GM21447 (cell line): ENCODE measurements around the gene TRIM40.
"Not testable (repeated sequence)": the region's sequence is repeated elsewhere in the genome, so short reads cannot be mapped to it uniquely, and the experiment has no call there.

Experiments
- ATAC-seq: cut with Tn5 transposase; IDR thresholded peaks from one replicate; pipeline ENCODE4 v1.9.1; 2021; ENCODE audit not compliant: unreplicated experiment

TRIM40 gene

DNA sequence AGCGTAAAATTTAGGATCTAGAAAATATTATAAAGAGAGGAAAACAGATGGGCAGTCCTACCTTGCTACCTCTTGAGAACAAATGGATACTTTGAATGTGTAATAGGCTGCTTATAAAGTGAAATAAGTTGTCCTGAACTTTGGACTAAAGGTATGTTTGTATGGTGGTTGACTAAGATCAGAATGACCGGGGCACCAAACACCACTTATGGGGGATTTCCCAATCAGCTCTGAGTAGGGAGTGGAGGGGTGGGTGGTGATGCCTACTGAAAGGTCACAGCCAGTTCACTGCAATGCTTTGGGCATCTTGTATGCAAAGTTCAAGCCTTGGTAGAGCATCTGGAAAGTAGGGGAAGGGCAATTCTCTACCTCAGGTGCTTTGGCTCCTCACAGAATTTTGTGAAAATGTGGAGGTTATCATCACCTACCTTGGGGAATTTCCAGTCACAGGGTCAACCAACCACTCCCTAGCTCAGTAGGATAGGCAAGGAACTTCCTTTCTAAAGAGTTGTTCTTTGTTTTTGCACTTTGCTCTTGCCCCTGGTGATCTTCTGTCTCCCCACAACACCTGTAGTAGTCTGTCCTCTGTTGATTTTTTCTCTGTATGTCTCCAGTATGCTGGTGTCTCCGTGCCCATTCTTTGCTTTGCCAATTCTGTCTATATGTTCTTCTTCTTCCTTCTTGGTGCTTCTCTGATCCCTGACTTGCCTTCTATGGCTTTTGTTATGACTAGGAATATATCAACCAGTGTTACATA lies 22.8 kb upstream of the TRIM40 start, which contains the start of gene TRIM31:
Gene TRIM31, minus strand, starts transcription at position 88 of the 757 bp plus-strand sequence. CDS start 285 bp downstream, outside the sequence.
- ATAC-seq: no peak

- ATAC-seq: no peak
These were observed 22.1 kb upstream of the TRIM40 start for GRCh38 chr6:30113841-30114240.

GRCh38 chr6:30116724-30117123 lies 19.2 kb upstream of the TRIM40 start:
- ATAC-seq: no peak

DNA sequence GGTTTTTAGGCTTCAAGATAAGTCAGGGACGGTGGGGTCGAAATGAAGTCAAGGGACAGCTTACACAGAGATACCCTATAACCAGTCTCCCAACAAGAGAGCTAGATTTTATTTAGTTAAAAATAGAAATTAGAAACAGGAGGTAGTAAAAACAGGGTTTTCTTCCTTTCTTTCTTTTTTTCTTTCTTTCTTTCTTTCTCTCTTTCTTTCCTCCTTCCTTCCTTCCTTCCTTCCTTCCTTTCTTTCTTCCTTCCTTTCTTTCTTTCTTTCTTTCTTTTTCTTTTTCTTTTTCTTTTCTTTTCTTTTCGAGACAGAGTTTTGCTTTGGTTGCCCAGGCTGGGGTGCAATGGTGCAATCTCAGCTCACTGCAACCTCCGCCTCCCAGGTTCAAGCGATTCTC lies 17.2 kb upstream of the TRIM40 start:
- not testable (repeated sequence) for ATAC-seq

GRCh38 chr6:30121446-30122366 lies 14.2 kb upstream of the TRIM40 start:
- ATAC-seq: no peak

- ATAC-seq: no peak
These were observed 13.4 kb upstream of the TRIM40 start for GRCh38 chr6:30122515-30122914.

GRCh38 chr6:30127238-30128093 lies 8.5 kb upstream of the TRIM40 start:
- ATAC-seq: no peak

- no peak for ATAC-seq
These were observed 6.4 kb upstream of the TRIM40 start for GRCh38 chr6:30129265-30130178.

GRCh38 chr6:30130179-30130679 lies 5.7 kb upstream of the TRIM40 start:
- ATAC-seq: no peak

- ATAC-seq: peak; percentile 63
These were observed 4.8 kb upstream of the TRIM40 start for GRCh38 chr6:30130887-30131862.

GRCh38 chr6:30131947-30132497 lies 3.9 kb upstream of the TRIM40 start:
- ATAC-seq: no peak

GRCh38 chr6:30135147-30135546 lies 793 bp upstream of the TRIM40 start:
- ATAC-seq: no peak

- no peak for ATAC-seq
These were observed 788 bp downstream of the TRIM40 start for GRCh38 chr6:30136570-30137286.

GRCh38 chr6:30140240-30140639 lies 4.3 kb downstream of the TRIM40 start:
- ATAC-seq: not testable (repeated sequence)

GRCh38 chr6:30142665-30143064 lies 6.7 kb downstream of the TRIM40 start:
- ATAC-seq: no peak

- no peak for ATAC-seq
These were observed 7.8 kb downstream of the TRIM40 start for GRCh38 chr6:30143780-30144179.

- no peak for ATAC-seq
These were observed 8.9 kb downstream of the TRIM40 start for GRCh38 chr6:30144811-30145210.

GRCh38 chr6:30145818-30146217 lies 9.9 kb downstream of the TRIM40 start:
- ATAC-seq: no peak
